ENCODE measurements around the gene IGIP. TPM values are rescaled to one million over a fixed set of nuclear protein-coding genes. Genes with fewer than 3 reads are reported as not detected.

The IGIP gene
- total and polyA plus RNA-seq, 2 of the 8 experiments (the other 6 are each of a cell fraction or from before 2014, with no cell fraction given), result 0.32 to 0.69 TPM

DNA sequence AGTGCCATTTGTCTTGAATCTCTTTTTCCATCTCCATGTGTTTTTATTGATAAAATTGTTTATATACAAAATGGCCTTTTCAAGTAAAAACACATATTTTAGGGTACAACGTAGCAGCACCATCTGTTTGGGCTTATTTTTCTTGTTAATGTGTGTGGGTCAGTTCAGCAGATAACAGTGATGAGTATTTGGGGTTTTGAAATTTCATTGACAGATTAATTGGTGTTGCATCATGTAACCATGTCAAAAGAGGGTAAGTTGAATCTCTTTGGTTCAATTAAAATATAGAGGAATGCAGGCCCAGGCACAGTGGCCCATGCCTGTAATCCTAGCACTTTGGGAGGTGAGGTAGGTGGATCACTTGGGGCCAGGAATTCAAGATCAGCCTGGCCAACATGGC, 31.9 kb upstream of the IGIP start:
- Histone ChIP-seq H4K20me1 (replicated peaks in 1 of 2; ENCODE audit: control insufficient read depth in 1 of 2, insufficient read depth in 2 of 2, low read length in 2 of 2) (no peaks in the 10 kb centered on the region), H4K8ac (ENCODE audit: extremely low read depth, insufficient read depth, low read length) (no peak overlapping the region), H3K79me2 (ENCODE audit: control insufficient read depth in 1 of 2, insufficient read depth in 2 of 2, low read length in 2 of 2) (no peaks in the 10 kb centered on the region), H3K4me1 (replicated peaks in 1 of 4; ENCODE audit: control insufficient read depth in 3 of 4, insufficient read depth in 4 of 4, low read length in 3 of 4) (no peaks in the 10 kb centered on the region), H3K9ac (replicated peaks in 1 of 4; ENCODE audit: extremely low read depth in 1 of 4, low read depth in 3 of 4, low read length in 3 of 4) (no peak overlapping the region), H2AFZ (ENCODE audit: low read length) (no peak overlapping the region), H3K23me2 (ENCODE audit: low read depth, low read length) (no peaks in the 10 kb centered on the region; the same call in 1 of the 2 replicates), H2BK120ac (replicated peaks; ENCODE audit: low read depth, low read length) (no peak overlapping the region), H2BK15ac (ENCODE audit: low read length) (no peak overlapping the region), H2BK20ac (ENCODE audit: low read length) (no peak overlapping the region), H2BK12ac (ENCODE audit: low read depth, low read length) (no peak overlapping the region), H3K79me1 (ENCODE audit: low read depth, low read length) (no peaks in the 10 kb centered on the region), H2BK5ac (ENCODE audit: low read depth, low read length) (no peak overlapping the region), H3K56ac (replicated peaks; ENCODE audit: insufficient read length, low read depth, low read length) (no peak overlapping the region), H2AK5ac (ENCODE audit: low read depth, low read length) (no peak overlapping the region), H3K4me2 (ENCODE audit: insufficient read depth in 1 of 2, low read depth in 2 of 2, low read length in 2 of 2) (no peak overlapping the region), H3K4me3 (ENCODE audit: extremely low read depth in 1 of 4, insufficient read depth in 2 of 4, low read depth in 3 of 4, low read length in 4 of 4) (no peak overlapping the region), H3K14ac (ENCODE audit: insufficient read length) (no peak overlapping the region), H3K27ac (ENCODE audit: low read depth, low read length) (no peak overlapping the region), H3K23ac (ENCODE audit: insufficient read length) (no peak overlapping the region), H4K5ac (ENCODE audit: insufficient read length, low read depth, low read length) (no peak overlapping the region), H3K9me3 (ENCODE audit: insufficient read depth in 2 of 2, low read depth in 1 of 2, low read length in 1 of 2) (no peaks in the 10 kb centered on the region), H3K27me3 (replicated peaks in 1 of 4; ENCODE audit: control insufficient read depth in 3 of 4, extremely low read depth in 1 of 4, insufficient read depth in 3 of 4, low read length in 3 of 4) (no peaks in the 10 kb centered on the region), H3K36me3 (ENCODE audit: control insufficient read depth in 2 of 4, insufficient read depth in 4 of 4, low read length in 3 of 4) (no peaks in the 10 kb centered on the region), H3K4ac (replicated peaks; ENCODE audit: insufficient read length, low read depth, low read length) (no peak overlapping the region), H4K91ac (replicated peaks; ENCODE audit: insufficient read length, low read length) (no peak overlapping the region), H3K18ac (ENCODE audit: extremely low read depth, low read length) (no peak overlapping the region)
- CTCF ChIA-PET (ENCODE audit: partially characterized antibody), result interaction anchor here (1.1 to 1.3 kb wide), 3 partner anchors 19 to 52 kb away, joined by 3 to 6 read pairs (median 3); no protein-coding TSS in a partner anchor
- DNase-seq (ENCODE audit: low read depth in 1 of 2, low spot score in 2 of 2) (no peak), FAIRE-seq (no peak)
- TF ChIP-seq RBBP5 (IDR thresholded peaks at IDR 0.05; ENCODE audit: borderline replicate concordance, low read depth, low read length) (no peak), ZNF274 (IDR thresholded peaks at IDR 0.05; ENCODE audit: borderline replicate concordance, extremely low read depth, low read length) (no peak), RNF2 (IDR thresholded peaks at IDR 0.05; ENCODE audit: borderline replicate concordance, low read depth, low read length, missing control alignments, poor library complexity, severe bottlenecking) (no peak), CBX8 (IDR thresholded peaks at IDR 0.05; ENCODE audit: borderline replicate concordance, low read depth, low read length) (no peak)
- POLR2A ChIA-PET (ENCODE audit: partially characterized antibody), result no interaction called here
- 89% methylated on average over 1 of the region's 1 CpG; no CpG with 5 or more reads in 1 of the 2 experiments for WGBS, 2 experiments (ENCODE audit: extremely low coverage in 1 of 2, insufficient coverage in 1 of 2, insufficient read length in 1 of 2, insufficient replicate concordance in 2 of 2, low coverage in 1 of 2, low lambda C conversion rate in 2 of 2, missing lambda C conversion rate in 1 of 2)

All from H1 (cell line).